Measurements from ENCODE around the gene FAF1.

GRCh38 chr1:50851466-50851865, 108.6 kb downstream of the FAF1 start:
- TF ChIP-seq EZH2 (IDR thresholded peaks at IDR 0.05; ENCODE audit: borderline replicate concordance, low read depth, low read length, severe bottlenecking) = no peak
- no peak for TF ChIP-seq CTCF (IDR thresholded peaks at IDR 0.05; ENCODE audit: extremely low read depth in 1 of 2, insufficient read depth in 1 of 2, low read depth in 1 of 2, low read length in 2 of 2)
- TF ChIP-seq POLR2A (IDR thresholded peaks at IDR 0.05; ENCODE audit: low read depth, low read length) = no peak
- no peak for TF ChIP-seq POLR2AphosphoS5 (IDR thresholded peaks at IDR 0.05; ENCODE audit: insufficient read depth, low read depth, low read length)
- TF ChIP-seq FOS (IDR thresholded peaks at IDR 0.05; ENCODE audit: borderline replicate concordance, insufficient read depth, low read length) = no peak
- TF ChIP-seq MYC (IDR thresholded peaks at IDR 0.05; ENCODE audit: low read depth, low read length) = no peak
- no peak for TF ChIP-seq GATA2 (IDR thresholded peaks at IDR 0.05; ENCODE audit: insufficient read depth, insufficient read length, low read depth, low read length)
- TF ChIP-seq MAX (IDR thresholded peaks at IDR 0.05; ENCODE audit: insufficient read depth, insufficient read length) = no peak
- no peak for TF ChIP-seq JUN (IDR thresholded peaks at IDR 0.05; ENCODE audit: borderline replicate concordance, insufficient read depth, insufficient read length, low read depth)
